ENCODE results near the gene ALAD. TPM values are rescaled to one million over a fixed set of nuclear protein-coding genes. Genes with fewer than 3 reads are reported as not detected.

ALAD gene
- total and polyA plus RNA-seq, 2 of the 13 experiments (the other 11 are each of a cell fraction or from before 2014, with no cell fraction given): 21.8 to 30.1 TPM

DNA sequence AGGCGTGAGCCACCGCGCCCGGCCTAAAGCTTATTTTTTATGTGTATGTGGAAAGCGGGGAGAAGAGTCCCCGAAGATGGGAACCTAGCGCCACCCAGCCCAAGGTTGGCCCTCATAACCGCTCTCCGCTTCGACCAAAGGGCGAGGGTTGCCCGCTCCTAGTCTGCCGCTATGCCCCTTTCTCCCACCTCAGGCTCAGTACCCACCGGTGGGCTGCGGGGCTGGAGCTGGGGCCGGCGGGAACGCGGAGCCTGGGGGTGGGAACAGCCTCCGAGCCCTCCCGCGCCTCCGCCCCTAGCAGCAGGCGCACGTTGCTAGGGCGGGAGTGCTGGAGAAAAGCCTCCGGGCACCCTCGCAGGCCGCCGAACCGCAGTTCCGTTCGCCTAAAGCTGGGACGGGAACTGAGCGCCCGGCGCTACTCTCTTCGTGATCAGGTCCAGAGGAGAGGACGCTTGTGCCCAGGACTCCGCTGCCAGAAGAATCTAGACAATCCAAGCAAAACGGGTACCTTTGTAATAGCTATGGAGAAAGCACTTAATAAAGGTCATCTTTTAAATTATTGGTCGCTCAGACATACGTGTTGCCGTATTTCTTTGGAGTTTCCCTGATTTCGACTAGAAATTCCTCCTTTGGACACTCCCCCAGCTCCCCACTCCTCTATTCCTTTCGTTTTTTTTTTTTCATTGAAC is 60.9 kb downstream of the ALAD start, which contains the start of gene WDR31 (continued):
- TF ChIP-seq, protein P1, sequence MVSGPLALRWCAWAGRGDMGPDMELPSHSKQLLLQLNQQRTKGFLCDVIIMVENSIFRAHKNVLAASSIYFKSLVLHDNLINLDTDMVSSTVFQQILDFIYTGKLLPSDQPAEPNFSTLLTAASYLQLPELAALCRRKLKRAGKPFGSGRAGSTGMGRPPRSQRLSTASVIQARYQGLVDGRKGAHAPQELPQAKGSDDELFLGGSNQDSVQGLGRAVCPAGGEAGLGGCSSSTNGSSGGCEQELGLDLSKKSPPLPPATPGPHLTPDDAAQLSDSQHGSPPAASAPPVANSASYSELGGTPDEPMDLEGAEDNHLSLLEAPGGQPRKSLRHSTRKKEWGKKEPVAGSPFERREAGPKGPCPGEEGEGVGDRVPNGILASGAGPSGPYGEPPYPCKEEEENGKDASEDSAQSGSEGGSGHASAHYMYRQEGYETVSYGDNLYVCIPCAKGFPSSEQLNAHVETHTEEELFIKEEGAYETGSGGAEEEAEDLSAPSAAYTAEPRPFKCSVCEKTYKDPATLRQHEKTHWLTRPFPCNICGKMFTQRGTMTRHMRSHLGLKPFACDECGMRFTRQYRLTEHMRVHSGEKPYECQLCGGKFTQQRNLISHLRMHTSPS (CRISPR knock-in tag; IDR thresholded peaks at IDR 0.05; ENCODE audit: low read depth): peak; percentile 75; the same call in 1 of the 2 replicates
- TF ChIP-seq MED8 (CRISPR knock-in tag; IDR thresholded peaks at IDR 0.05; ENCODE audit: insufficient replicate concordance): peak; percentile 22
- TF ChIP-seq KDM5A (IDR thresholded peaks at IDR 0.05; ENCODE audit: borderline replicate concordance, low read length): peak; percentile 89; the same call in 1 of the 2 replicates
- TF ChIP-seq HDAC2 (CRISPR knock-in tag; IDR thresholded peaks at IDR 0.05): peak; percentile 87
- no peak for TF ChIP-seq NFIB (CRISPR knock-in tag; IDR thresholded peaks at IDR 0.05; ENCODE audit: borderline replicate concordance)
- no peak for TF ChIP-seq NCOA5 (CRISPR knock-in tag; IDR thresholded peaks at IDR 0.05)
- TF ChIP-seq, protein P2, sequence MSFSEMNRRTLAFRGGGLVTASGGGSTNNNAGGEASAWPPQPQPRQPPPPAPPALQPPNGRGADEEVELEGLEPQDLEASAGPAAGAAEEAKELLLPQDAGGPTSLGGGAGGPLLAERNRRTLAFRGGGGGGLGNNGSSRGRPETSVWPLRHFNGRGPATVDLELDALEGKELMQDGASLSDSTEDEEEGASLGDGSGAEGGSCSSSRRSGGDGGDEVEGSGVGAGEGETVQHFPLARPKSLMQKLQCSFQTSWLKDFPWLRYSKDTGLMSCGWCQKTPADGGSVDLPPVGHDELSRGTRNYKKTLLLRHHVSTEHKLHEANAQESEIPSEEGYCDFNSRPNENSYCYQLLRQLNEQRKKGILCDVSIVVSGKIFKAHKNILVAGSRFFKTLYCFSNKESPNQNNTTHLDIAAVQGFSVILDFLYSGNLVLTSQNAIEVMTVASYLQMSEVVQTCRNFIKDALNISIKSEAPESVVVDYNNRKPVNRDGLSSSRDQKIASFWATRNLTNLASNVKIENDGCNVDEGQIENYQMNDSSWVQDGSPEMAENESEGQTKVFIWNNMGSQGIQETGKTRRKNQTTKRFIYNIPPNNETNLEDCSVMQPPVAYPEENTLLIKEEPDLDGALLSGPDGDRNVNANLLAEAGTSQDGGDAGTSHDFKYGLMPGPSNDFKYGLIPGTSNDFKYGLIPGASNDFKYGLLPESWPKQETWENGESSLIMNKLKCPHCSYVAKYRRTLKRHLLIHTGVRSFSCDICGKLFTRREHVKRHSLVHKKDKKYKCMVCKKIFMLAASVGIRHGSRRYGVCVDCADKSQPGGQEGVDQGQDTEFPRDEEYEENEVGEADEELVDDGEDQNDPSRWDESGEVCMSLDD (CRISPR knock-in tag; IDR thresholded peaks at IDR 0.05; ENCODE audit: borderline replicate concordance): no peak; the same call in 1 of the 2 replicates
- TF ChIP-seq ZSCAN29 (CRISPR knock-in tag; conservative IDR thresholded peaks at IDR 0.05): peak; percentile 96
- TF ChIP-seq ZNF282 (IDR thresholded peaks at IDR 0.05; ENCODE audit: partially characterized antibody): no peak
- TF ChIP-seq, protein P3, sequence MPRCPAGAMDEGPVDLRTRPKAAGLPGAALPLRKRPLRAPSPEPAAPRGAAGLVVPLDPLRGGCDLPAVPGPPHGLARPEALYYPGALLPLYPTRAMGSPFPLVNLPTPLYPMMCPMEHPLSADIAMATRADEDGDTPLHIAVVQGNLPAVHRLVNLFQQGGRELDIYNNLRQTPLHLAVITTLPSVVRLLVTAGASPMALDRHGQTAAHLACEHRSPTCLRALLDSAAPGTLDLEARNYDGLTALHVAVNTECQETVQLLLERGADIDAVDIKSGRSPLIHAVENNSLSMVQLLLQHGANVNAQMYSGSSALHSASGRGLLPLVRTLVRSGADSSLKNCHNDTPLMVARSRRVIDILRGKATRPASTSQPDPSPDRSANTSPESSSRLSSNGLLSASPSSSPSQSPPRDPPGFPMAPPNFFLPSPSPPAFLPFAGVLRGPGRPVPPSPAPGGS (CRISPR knock-in tag; IDR thresholded peaks at IDR 0.05): no peak
- no peak for TF ChIP-seq NPAS2 (CRISPR knock-in tag; IDR thresholded peaks at IDR 0.05; ENCODE audit: borderline replicate concordance)
- TF ChIP-seq RORA (CRISPR knock-in tag; IDR thresholded peaks at IDR 0.05): no peak
- TF ChIP-seq ZNF614 (CRISPR knock-in tag; IDR thresholded peaks at IDR 0.05; ENCODE audit: borderline replicate concordance): peak; percentile 81; the same call in 1 of the 2 replicates
- no peak for TF ChIP-seq ZNF652 (CRISPR knock-in tag; IDR thresholded peaks at IDR 0.05; ENCODE audit: borderline replicate concordance, low read depth)
- TF ChIP-seq NFE2L1 (CRISPR knock-in tag; IDR thresholded peaks at IDR 0.05; ENCODE audit: borderline replicate concordance): no peak
- TF ChIP-seq, protein P4, sequence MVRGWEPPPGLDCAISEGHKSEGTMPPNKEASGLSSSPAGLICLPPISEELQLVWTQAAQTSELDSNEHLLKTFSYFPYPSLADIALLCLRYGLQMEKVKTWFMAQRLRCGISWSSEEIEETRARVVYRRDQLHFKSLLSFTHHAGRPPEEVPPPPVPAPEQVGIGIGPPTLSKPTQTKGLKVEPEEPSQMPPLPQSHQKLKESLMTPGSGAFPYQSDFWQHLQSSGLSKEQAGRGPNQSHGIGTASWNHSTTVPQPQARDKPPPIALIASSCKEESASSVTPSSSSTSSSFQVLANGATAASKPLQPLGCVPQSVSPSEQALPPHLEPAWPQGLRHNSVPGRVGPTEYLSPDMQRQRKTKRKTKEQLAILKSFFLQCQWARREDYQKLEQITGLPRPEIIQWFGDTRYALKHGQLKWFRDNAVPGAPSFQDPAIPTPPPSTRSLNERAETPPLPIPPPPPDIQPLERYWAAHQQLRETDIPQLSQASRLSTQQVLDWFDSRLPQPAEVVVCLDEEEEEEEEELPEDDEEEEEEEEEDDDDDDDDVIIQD (CRISPR knock-in tag; IDR thresholded peaks at IDR 0.05; ENCODE audit: low read depth): peak; percentile 75
- TF ChIP-seq, protein P5, sequence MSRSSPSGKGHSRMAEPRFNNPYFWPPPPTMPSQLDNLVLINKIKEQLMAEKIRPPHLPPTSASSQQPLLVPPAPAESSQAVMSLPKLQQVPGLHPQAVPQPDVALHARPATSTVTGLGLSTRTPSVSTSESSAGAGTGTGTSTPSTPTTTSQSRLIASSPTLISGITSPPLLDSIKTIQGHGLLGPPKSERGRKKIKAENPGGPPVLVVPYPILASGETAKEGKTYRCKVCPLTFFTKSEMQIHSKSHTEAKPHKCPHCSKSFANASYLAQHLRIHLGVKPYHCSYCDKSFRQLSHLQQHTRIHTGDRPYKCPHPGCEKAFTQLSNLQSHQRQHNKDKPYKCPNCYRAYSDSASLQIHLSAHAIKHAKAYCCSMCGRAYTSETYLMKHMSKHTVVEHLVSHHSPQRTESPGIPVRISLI (CRISPR knock-in tag; IDR thresholded peaks at IDR 0.05; ENCODE audit: borderline replicate concordance): peak; percentile 62; the same call in 1 of the 2 replicates
- TF ChIP-seq ZNF180 (CRISPR knock-in tag; IDR thresholded peaks at IDR 0.05; ENCODE audit: borderline replicate concordance, low read depth): no peak
- TF ChIP-seq JARID2 (CRISPR knock-in tag; IDR thresholded peaks at IDR 0.05; ENCODE audit: insufficient replicate concordance): peak; percentile 45
- TF ChIP-seq HNRNPH1 (optimal IDR thresholded peaks at IDR 0.05; ENCODE audit: low read depth, low read length): no peak
- no peak for TF ChIP-seq FOXM1 (CRISPR knock-in tag; IDR thresholded peaks at IDR 0.05)

Measured in HepG2 (cell line).